HG02588 (cell line): ENCODE results near the gene NUDT17.
A peak's percentile ranks its signal among the peaks of the same experiment; 100 is the strongest.

Experiments
- ATAC-seq: cut with Tn5 transposase; IDR thresholded peaks from one replicate; pipeline ENCODE4 v1.9.1; 2021; ENCODE audit warnings: mild to moderate bottlenecking, moderate library complexity; ENCODE audit not compliant: unreplicated experiment

The NUDT17 gene

GRCh38 chr1:145846201-145846612, 777 bp downstream of the NUDT17 start:
- ATAC-seq, result no peak

GRCh38 chr1:145847827-145848226, 2.4 kb downstream of the NUDT17 start:
- no peak for ATAC-seq

DNA sequence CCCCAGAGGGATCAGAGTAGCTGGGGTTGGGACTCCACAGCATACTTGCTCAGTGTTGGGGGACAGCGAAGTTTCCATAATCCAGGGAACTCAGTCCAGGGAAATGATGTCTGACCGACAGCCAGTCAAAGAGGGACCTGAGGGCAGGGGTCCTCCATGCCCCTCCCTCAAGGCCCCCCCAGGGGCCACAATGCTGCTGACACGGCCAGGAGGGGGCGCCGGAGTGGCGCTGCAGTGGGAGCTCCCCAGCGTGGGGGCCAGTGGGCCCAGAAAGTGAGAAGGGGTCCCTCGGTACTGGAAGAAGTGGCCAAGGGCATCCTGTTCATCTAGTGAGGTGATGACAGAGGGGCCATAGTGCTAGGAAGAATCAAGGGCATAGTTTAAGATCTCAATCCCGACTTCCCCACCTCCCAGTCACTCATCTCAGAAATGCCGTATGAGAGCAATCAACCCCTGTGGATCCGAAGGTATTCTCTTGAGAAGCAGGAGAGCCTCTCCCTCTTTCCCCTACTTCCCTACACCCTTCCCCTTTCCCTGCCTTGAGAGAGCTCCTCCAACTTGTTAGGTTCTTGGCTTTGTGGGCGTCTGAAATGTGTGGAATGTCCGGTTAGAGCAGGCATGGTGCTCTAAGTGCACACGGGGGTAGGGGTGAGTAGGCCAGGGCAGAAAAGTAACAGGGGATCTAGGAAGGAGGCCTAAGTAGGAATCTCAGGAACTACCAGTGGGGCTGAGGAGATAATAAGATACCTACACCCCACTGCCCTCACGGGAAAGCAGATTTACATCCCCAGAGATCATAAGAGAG, 4.1 kb downstream of the NUDT17 start:
- ATAC-seq, result no peak

DNA sequence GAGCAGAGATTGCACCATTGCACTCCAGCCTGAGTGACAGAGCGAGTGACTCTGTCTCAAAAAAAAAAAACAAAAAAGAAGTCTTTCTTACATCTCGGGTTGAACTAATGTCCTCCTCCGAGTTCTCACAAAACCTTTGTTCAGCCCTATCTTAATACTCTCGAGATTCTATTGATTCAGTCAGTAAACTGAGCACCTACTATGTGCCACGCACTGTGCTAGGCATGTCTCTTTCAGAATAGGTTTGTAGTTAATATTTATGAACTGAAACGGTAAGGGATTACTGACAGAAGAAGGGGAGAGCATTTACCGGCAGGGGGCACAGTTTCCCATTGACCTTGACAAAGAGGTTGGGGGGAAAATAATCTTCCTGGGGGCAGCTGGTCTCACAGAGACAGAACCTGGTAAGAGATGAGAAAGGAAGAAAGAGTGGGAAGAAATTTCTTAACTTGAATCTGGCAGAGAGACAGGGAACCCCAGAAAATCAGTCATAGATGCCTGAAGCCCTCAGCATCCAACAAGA, 10.1 kb downstream of the NUDT17 start:
- no peak for ATAC-seq

GRCh38 chr1:145857170-145857569, 11.7 kb downstream of the NUDT17 start:
- no peak for ATAC-seq

GRCh38 chr1:145858238-145858900, 12.9 kb downstream of the NUDT17 start:
- peak; percentile 15 for ATAC-seq

GRCh38 chr1:145858901-145859490, 13.6 kb downstream of the NUDT17 start, which contains the start of gene PIAS3:
Gene PIAS3, minus strand, starts transcription at chr1:145859081. Its CDS starts 91 bp downstream, at chr1:145858990.
- peak; percentile 88 for ATAC-seq

- ATAC-seq, result peak; percentile 78
Observed at GRCh38 chr1:145859491-145860023, 14.1 kb downstream of the NUDT17 start.

DNA sequence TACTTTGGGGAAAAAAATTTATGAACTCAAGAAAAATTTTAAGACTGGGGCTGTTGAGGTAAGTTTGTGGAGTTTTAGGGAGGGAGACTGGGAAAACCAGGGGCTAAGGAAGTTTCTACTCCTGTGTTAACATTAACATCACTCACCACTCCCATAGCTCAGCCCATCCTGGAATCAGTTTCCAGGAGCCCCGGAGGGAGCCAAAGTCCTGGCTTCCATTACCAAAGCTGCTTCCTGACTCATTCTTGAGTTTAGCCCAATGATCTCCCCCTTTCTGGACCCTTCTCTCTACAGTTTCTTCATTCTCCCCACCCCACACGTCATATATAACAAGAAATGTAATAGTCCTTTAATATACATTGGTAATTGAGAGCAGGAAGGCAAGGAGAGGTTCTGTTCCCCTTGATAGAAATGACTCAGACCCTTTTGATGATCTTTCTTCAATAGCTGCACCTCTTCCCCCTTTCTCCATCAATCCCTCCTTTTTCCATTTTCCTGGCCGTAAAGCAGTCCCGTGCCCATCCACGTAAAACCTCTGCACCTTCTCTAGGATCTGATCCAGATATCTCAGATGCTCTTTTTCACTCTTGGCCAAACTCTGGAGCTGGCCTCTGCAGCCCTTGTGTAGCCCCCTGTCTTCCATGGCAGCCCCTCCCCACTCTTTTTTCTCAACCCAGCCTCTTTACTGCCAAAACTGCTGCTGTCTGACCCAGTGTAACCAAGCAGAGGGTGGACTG, 18.0 kb downstream of the NUDT17 start:
- no peak for ATAC-seq

DNA sequence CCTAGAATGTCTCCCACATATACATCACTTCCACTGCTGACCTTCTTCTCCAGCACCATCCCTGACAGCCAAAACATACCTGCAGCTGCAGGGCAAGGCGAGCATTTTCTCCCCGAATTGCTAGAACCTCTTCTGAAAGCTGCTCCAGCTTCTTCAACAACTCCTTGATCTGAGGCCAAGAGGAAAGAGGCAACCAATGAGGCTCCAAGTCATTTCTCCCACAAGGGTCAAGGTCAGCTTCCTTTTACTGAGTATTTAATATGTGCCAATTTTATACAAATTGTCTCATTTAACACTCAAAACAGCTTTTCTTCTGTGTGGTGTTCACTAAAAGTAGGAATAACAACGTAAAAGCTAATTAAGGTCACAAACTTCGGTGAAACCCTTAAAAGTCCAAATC, 22.8 kb downstream of the NUDT17 start:
- no peak for ATAC-seq

DNA sequence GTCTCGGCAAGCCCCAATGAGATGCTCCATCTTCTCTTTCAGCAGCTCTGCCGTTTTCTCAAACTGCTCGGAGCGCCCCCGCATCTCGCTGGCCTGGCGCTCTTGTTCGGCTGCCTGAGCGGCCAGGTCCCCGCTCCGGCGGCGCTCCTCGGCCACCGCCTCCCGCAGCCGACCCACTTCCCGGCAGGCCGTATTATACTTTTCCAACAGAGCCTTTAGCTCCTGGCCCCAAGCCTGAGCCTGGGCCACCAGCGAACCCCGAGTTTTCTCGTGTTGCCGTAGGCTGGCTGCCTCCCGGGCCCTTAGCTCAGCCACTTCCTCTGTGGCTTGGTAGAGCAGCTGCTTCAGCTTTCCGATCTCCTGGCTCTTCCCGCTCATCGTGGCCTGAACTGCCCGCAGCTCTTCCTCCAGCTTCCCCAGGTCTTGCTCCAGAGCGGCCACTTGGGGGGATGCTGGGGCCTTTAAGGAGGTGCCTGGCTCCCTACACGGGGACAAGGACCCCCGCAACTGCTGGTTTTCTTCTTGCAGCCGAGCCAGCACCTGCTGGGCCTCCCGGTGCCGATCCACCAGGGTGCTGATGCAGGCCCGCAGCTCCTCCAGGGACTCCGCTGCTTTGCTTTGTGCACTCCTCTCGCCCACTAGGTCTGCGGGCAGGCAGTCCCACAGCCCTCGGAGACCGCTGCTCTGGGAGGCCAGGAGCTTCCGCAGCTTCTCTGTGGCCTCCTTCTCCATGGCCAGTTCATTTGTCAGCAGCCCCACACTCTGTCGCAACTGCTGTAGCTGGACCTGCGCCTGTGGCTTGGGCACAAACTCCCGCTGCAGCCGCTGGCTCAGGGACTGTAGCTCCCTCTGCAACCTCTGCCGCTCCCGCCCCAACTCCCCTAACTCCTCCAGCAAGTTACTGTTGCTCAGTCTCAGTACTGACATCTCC, 26.8 kb downstream of the NUDT17 start:
- ATAC-seq, result no peak

- ATAC-seq, result no peak
Observed at GRCh38 chr1:145874646-145875045, 29.2 kb downstream of the NUDT17 start.

- ATAC-seq, result no peak
Observed at GRCh38 chr1:145877923-145878486, 32.6 kb downstream of the NUDT17 start.

DNA sequence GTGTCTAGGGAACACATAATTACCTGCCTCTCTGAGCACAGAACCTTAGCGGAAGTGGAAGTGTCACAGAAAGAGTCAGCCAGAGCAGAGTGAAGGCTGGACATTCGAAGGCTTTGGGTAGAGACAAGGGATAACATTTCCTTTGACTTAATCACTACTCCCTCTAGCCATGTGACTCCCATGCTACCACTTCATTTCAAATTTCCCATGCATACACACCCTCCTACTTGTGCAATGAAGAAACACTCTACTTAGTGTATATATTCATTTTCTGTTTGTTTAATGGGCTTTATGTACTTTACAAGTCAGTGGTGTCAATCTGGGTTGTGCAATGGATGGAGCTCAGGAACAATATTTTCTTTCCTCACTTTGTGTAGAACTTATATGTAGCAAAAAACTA, 33.3 kb downstream of the NUDT17 start:
- ATAC-seq, result no peak

DNA sequence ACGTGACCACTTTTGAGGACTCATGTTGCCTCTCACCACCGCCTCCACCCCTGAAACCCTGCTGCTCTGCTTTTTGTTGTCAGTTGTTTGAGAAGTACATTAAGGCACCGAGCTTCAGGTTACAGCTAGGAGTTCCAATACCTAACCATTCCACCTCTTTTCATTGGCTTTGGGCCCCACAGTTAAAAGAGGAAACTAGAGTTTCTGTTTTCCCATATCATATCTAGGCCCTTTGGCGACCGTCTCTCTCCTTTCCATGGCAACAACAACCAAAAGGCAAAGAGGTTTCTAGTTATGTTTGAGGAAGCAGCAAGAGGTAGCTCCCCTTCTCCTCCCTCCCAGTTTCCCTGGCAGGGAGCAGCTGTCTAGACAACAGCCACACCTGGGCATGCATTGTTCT, 34.3 kb downstream of the NUDT17 start:
- no peak for ATAC-seq

DNA sequence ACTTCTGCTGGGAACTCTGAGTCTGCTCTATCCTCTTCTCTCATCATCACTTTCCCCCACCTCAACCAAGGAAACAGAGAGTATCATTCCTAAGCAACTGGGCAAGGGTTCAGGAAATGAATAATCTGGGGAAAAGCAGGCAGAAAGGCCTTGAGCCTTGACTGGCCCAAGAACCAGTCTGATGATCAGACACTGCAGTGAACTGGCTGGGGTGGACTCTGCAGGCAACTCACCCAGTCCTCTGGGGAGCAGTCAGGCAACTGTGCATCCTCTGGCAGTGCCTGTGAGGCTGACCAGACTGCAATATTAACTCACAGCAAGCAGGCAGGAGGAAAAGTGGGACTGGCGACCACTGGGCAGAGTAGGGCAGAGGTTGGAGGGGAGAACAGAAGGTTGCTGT, 39.2 kb downstream of the NUDT17 start:
- ATAC-seq, result no peak

- peak; percentile 98 for ATAC-seq
Observed at GRCh38 chr1:145885738-145886287, 40.4 kb downstream of the NUDT17 start, which contains the start of gene ANKRD35. Gene ANKRD35, minus strand, starts transcription at chr1:145885866. Its CDS starts 108 bp downstream, at chr1:145885758.

GRCh38 chr1:145886390-145886789, 41.0 kb downstream of the NUDT17 start:
- no peak for ATAC-seq

DNA sequence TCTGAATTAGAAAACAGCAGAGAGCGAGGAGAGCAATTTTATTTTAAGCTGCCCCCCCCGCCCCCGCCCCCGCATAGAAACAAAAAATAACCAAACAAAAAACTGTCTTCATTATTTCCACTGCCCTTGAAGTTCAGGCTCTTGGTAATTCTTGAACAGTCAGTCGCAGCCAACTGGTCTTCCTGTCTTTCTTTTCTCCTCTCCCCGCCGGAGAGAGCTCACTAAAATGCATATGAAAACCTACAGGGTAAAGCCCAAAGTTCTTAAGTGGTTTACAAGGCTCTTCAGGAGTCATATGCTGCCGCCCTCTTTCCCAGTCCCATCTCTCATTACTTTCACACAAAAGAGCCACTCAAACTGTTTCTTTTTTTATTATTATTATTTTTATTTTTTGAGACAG, 41.4 kb downstream of the NUDT17 start:
- ATAC-seq, result no peak
